ENCODE measurements around the gene PTPN9. TPM values are rescaled to one million over a fixed set of nuclear protein-coding genes. Genes with fewer than 3 reads are reported as not detected.

Gene PTPN9
- total and polyA plus RNA-seq, 2 of the 13 experiments (the other 11 are each of a cell fraction or from before 2014, with no cell fraction given), result 16.6 to 19.9 TPM

DNA sequence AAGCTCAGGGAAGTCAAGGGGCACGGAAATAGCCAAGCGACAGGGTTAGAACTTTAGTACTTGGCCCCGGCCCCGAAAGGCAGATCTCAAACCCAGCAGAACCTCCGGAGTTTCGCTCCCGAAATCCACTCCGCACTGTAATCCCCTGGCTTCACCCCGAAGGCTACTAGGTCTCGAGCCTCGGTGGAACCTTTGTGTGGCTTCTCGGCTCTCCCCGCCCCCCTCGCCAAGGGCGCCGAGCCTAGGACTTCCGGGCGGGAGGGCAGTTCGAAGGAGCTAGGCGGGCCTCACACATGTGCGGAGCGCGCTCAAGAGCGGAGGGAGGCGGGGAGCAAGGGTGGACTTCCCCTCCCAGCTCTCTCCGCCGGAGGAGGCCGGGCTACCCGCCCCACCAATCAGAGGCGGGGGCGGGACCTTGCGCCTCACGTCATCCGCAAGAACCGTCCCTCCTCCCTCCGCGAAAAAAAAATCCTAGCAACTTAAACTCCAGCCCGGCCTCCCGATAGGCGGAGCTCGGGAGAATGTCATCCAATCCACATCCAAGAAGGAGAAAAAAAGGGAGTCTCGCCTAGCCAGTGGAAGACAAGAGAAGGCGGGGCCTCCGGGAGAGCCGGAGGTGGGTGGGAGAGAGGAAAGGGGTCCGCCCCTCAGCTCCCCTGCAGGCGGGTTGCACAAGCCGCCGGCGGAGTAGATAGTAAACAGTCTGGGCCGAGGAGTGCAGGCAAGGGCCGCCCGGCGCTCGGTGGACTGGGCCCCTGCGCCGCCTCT is 125.2 kb downstream of the PTPN9 start (continued):
- TF ChIP-seq, protein P1, sequence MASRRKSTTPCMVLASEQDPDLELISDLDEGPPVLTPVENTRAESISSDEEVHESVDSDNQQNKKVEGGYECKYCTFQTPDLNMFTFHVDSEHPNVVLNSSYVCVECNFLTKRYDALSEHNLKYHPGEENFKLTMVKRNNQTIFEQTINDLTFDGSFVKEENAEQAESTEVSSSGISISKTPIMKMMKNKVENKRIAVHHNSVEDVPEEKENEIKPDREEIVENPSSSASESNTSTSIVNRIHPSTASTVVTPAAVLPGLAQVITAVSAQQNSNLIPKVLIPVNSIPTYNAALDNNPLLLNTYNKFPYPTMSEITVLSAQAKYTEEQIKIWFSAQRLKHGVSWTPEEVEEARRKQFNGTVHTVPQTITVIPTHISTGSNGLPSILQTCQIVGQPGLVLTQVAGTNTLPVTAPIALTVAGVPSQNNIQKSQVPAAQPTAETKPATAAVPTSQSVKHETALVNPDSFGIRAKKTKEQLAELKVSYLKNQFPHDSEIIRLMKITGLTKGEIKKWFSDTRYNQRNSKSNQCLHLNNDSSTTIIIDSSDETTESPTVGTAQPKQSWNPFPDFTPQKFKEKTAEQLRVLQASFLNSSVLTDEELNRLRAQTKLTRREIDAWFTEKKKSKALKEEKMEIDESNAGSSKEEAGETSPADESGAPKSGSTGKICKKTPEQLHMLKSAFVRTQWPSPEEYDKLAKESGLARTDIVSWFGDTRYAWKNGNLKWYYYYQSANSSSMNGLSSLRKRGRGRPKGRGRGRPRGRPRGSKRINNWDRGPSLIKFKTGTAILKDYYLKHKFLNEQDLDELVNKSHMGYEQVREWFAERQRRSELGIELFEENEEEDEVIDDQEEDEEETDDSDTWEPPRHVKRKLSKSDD (CRISPR knock-in tag; IDR thresholded peaks at IDR 0.05; ENCODE audit: low read depth), result 0 out of 2 replicates have a peak, but pooled peaks have one; percentile 40
- TF ChIP-seq, protein P2, sequence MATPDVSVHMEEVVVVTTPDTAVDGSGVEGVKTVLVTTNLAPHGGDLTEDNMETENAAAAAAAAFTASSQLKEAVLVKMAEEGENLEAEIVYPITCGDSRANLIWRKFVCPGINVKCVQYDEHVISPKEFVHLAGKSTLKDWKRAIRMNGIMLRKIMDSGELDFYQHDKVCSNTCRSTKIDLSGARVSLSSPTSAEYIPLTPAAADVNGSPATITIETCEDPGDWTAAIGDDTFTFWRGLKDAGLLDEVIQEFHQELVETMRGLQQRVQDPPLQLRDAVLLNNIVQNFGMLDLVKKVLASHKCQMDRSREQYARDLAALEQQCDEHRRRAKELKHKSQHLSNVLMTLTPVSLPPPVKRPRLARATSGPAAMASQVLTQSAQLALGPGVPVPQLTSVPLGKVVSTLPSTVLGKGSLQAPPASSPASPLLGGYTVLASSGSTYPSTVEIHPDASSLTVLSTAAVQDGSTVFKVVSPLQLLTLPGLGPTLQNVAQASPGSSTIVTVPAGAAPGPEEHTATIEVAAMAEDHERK (CRISPR knock-in tag; IDR thresholded peaks at IDR 0.05; ENCODE audit: low read depth), result peak; percentile 28; the same call in 1 of the 2 replicates
- TF ChIP-seq, protein P3, sequence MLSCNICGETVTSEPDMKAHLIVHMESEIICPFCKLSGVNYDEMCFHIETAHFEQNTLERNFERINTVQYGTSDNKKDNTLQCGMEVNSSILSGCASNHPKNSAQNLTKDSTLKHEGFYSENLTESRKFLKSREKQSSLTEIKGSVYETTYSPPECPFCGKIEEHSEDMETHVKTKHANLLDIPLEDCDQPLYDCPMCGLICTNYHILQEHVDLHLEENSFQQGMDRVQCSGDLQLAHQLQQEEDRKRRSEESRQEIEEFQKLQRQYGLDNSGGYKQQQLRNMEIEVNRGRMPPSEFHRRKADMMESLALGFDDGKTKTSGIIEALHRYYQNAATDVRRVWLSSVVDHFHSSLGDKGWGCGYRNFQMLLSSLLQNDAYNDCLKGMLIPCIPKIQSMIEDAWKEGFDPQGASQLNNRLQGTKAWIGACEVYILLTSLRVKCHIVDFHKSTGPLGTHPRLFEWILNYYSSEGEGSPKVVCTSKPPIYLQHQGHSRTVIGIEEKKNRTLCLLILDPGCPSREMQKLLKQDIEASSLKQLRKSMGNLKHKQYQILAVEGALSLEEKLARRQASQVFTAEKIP (CRISPR knock-in tag; IDR thresholded peaks at IDR 0.05; ENCODE audit: borderline replicate concordance), result no peak
- TF ChIP-seq ZFAT (CRISPR knock-in tag; conservative IDR thresholded peaks at IDR 0.05) (no peak), DR1 (CRISPR knock-in tag; IDR thresholded peaks at IDR 0.05) (no peak), ZNF605 (CRISPR knock-in tag; IDR thresholded peaks at IDR 0.05) (peak; percentile 91), GTF3A (CRISPR knock-in tag; conservative IDR thresholded peaks at IDR 0.05) (no peak), FOXO1 (CRISPR knock-in tag; IDR thresholded peaks at IDR 0.05) (peak; percentile 74)
- TF ChIP-seq, protein P4, sequence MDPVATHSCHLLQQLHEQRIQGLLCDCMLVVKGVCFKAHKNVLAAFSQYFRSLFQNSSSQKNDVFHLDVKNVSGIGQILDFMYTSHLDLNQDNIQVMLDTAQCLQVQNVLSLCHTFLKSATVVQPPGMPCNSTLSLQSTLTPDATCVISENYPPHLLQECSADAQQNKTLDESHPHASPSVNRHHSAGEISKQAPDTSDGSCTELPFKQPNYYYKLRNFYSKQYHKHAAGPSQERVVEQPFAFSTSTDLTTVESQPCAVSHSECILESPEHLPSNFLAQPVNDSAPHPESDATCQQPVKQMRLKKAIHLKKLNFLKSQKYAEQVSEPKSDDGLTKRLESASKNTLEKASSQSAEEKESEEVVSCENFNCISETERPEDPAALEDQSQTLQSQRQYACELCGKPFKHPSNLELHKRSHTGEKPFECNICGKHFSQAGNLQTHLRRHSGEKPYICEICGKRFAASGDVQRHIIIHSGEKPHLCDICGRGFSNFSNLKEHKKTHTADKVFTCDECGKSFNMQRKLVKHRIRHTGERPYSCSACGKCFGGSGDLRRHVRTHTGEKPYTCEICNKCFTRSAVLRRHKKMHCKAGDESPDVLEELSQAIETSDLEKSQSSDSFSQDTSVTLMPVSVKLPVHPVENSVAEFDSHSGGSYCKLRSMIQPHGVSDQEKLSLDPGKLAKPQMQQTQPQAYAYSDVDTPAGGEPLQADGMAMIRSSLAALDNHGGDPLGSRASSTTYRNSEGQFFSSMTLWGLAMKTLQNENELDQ (CRISPR knock-in tag; IDR thresholded peaks at IDR 0.05; ENCODE audit: borderline replicate concordance), result no peak
- TF ChIP-seq, protein P5, sequence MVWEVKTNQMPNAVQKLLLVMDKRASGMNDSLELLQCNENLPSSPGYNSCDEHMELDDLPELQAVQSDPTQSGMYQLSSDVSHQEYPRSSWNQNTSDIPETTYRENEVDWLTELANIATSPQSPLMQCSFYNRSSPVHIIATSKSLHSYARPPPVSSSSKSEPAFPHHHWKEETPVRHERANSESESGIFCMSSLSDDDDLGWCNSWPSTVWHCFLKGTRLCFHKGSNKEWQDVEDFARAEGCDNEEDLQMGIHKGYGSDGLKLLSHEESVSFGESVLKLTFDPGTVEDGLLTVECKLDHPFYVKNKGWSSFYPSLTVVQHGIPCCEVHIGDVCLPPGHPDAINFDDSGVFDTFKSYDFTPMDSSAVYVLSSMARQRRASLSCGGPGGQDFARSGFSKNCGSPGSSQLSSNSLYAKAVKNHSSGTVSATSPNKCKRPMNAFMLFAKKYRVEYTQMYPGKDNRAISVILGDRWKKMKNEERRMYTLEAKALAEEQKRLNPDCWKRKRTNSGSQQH (CRISPR knock-in tag; IDR thresholded peaks at IDR 0.05; ENCODE audit: low read depth), result no peak
- TF ChIP-seq, protein P6, sequence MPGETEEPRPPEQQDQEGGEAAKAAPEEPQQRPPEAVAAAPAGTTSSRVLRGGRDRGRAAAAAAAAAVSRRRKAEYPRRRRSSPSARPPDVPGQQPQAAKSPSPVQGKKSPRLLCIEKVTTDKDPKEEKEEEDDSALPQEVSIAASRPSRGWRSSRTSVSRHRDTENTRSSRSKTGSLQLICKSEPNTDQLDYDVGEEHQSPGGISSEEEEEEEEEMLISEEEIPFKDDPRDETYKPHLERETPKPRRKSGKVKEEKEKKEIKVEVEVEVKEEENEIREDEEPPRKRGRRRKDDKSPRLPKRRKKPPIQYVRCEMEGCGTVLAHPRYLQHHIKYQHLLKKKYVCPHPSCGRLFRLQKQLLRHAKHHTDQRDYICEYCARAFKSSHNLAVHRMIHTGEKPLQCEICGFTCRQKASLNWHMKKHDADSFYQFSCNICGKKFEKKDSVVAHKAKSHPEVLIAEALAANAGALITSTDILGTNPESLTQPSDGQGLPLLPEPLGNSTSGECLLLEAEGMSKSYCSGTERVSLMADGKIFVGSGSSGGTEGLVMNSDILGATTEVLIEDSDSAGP (CRISPR knock-in tag; IDR thresholded peaks at IDR 0.05; ENCODE audit: borderline replicate concordance), result peak; percentile 60; the same call in 1 of the 2 replicates
- TF ChIP-seq, protein P7, sequence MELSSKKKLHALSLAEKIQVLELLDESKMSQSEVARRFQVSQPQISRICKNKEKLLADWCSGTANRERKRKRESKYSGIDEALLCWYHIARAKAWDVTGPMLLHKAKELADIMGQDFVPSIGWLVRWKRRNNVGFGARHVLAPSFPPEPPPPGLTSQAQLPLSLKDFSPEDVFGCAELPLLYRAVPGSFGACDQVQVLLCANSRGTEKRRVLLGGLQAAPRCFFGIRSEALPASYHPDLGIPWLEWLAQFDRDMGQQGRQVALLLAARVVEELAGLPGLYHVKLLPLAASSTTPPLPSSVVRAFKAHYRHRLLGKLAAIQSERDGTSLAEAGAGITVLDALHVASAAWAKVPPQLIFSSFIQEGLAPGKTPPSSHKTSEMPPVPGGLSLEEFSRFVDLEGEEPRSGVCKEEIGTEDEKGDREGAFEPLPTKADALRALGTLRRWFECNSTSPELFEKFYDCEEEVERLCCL (CRISPR knock-in tag; IDR thresholded peaks at IDR 0.05; ENCODE audit: borderline replicate concordance), result no peak

Measured in HepG2 (cell line).